H9 (cell line): ENCODE measurements around the gene TBC1D4. TPM values are rescaled to one million over a fixed set of nuclear protein-coding genes. Genes with fewer than 3 reads are reported as not detected.

Experiments
- DNase-seq: peaks from one replicate; pipeline ENCODE4 v3.0.0-alpha.2; 2017
- H2AFZ ChIP-seq: one replicate; pipeline ENCODE4 v1.6.1; 2013; ENCODE audit warnings: mild to moderate bottlenecking, low read length, control low read depth, moderate library complexity
- H2AK5ac ChIP-seq: 2 replicates; pipeline ENCODE4 v1.6.1; 2013; ENCODE audit warnings: low read length, control low read depth, mixed read lengths; ENCODE audit not compliant: insufficient read length
- H2BK120ac ChIP-seq: one replicate; pipeline ENCODE4 v1.6.1; 2013; ENCODE audit warnings: low read depth, mild to moderate bottlenecking, low read length, control low read depth, inconsistent platforms; ENCODE audit not compliant: poor library complexity, severe bottlenecking
- H2BK12ac ChIP-seq: 2 replicates; pipeline ENCODE4 v1.6.1; 2013; ENCODE audit warnings: low read length, control low read depth, mixed read lengths, low read depth; ENCODE audit not compliant: insufficient read length
- H2BK15ac ChIP-seq: 2 replicates; pipeline ENCODE4 v1.6.1; 2013; ENCODE audit warnings: low read depth, low read length, control low read depth
- H2BK20ac ChIP-seq: one replicate; pipeline ENCODE4 v1.6.1; 2013; ENCODE audit warnings: low read depth, mild to moderate bottlenecking, low read length, control low read depth, inconsistent platforms; ENCODE audit not compliant: poor library complexity, severe bottlenecking
- H2BK5ac ChIP-seq: 2 replicates; pipeline ENCODE4 v1.6.1; 2013; ENCODE audit warnings: low read length, control low read depth, mixed read lengths; ENCODE audit not compliant: insufficient read length
- H3K14ac ChIP-seq: 2 replicates; pipeline ENCODE4 v1.6.1; 2013; ENCODE audit warnings: low read length, control low read depth; ENCODE audit not compliant: insufficient read depth
- H3K18ac ChIP-seq: 2 replicates; pipeline ENCODE4 v1.6.1; 2013; ENCODE audit warnings: low read depth, mild to moderate bottlenecking, mixed read lengths, low read length, control low read depth; ENCODE audit not compliant: insufficient read length
- H3K23ac ChIP-seq: 2 replicates; pipeline ENCODE4 v1.6.1; 2013; ENCODE audit warnings: low read length, control low read depth, mixed read lengths, low read depth; ENCODE audit not compliant: insufficient read length
- H3K23me2 ChIP-seq: 2 replicates; pipeline ENCODE4 v1.6.1; 2013; ENCODE audit warnings: low read depth, mild to moderate bottlenecking, mixed read lengths, low read length, control low read depth; ENCODE audit not compliant: insufficient read length, poor library complexity, severe bottlenecking
- H3K27ac ChIP-seq: 2 replicates; pipeline ENCODE4 v1.5.1; 2013; ENCODE audit warnings: low read length, control low read depth, mixed read lengths, low read depth; ENCODE audit not compliant: insufficient read length
- H3K27me3 ChIP-seq: 2 replicates; pipeline ENCODE4 v1.6.1; 2013; ENCODE audit warnings: low read length, control low read depth, inconsistent platforms; ENCODE audit not compliant: insufficient read depth
- H3K4ac ChIP-seq: 2 replicates; pipeline ENCODE4 v1.6.1; 2013; ENCODE audit warnings: low read depth, mild to moderate bottlenecking, control low read depth, inconsistent platforms, low read length, moderate library complexity
- H3K4me1 ChIP-seq: 2 replicates; pipeline ENCODE4 v1.6.1; 2013; ENCODE audit warnings: low read length, control low read depth, inconsistent platforms; ENCODE audit not compliant: insufficient read depth
- H3K4me2 ChIP-seq: 2 replicates; pipeline ENCODE4 v1.6.1; 2013; ENCODE audit warnings: low read length, control low read depth, mixed read lengths; ENCODE audit not compliant: insufficient read length, insufficient read depth
- H3K56ac ChIP-seq: 2 replicates; pipeline ENCODE4 v1.6.1; 2013; ENCODE audit warnings: low read depth, mild to moderate bottlenecking, mixed read lengths, low read length, control low read depth; ENCODE audit not compliant: insufficient read length
- H3K79me1 ChIP-seq: 2 replicates; pipeline ENCODE4 v1.6.1; 2013; ENCODE audit warnings: low read depth, mild to moderate bottlenecking, moderate library complexity, low read length, control low read depth, inconsistent platforms; ENCODE audit not compliant: insufficient read depth, poor library complexity, severe bottlenecking
- H3K79me2 ChIP-seq: 2 replicates; pipeline ENCODE4 v1.6.1; 2013; ENCODE audit warnings: low read length, control low read depth, inconsistent platforms; ENCODE audit not compliant: insufficient read depth
- H3K9ac ChIP-seq: 2 replicates; pipeline ENCODE4 v1.6.1; 2013; ENCODE audit warnings: low read length, control low read depth, mixed read lengths; ENCODE audit not compliant: insufficient read length; ENCODE audit errors: extremely low read depth
- H3K9me3 ChIP-seq: one replicate; pipeline ENCODE4 v1.6.1; 2013; ENCODE audit warnings: low read depth, low read length, inconsistent platforms; ENCODE audit not compliant: control insufficient read depth
- H3T11ph ChIP-seq: one replicate; pipeline ENCODE4 v1.6.1; 2013; ENCODE audit warnings: mild to moderate bottlenecking, low read length, control low read depth, inconsistent platforms
- H4K20me1 ChIP-seq: one replicate; pipeline ENCODE4 v1.6.1; 2013; ENCODE audit not compliant: control insufficient read depth, insufficient read length, insufficient read depth
- H4K5ac ChIP-seq: 2 replicates; pipeline ENCODE4 v1.6.1; 2013; ENCODE audit warnings: low read depth, mild to moderate bottlenecking, mixed read lengths, low read length, control low read depth; ENCODE audit not compliant: insufficient read length
- H4K8ac ChIP-seq: replicated peaks from 2 replicates; pipeline ENCODE4 v1.6.1; 2013; ENCODE audit warnings: low read length, control low read depth, mixed read lengths, low read depth; ENCODE audit not compliant: insufficient read length
- H4K91ac ChIP-seq: 2 replicates; pipeline ENCODE4 v1.6.1; 2013; ENCODE audit warnings: low read depth, mild to moderate bottlenecking, moderate library complexity, mixed read lengths, low read length, control low read depth; ENCODE audit not compliant: insufficient read length
- H3K27ac Mint-ChIP-seq, 3 experiments: 2 replicates in 2 of 3; 3 replicates in 1 of 3; pipeline ENCODE4 v1.8.0; 2020 to 2021; ENCODE audit warnings: mixed read lengths in 3 of 3, mild to moderate bottlenecking in 1 of 3, moderate library complexity in 1 of 3
- H3K27me3 Mint-ChIP-seq: 2 replicates; pipeline ENCODE4 v1.8.0; 2021; ENCODE audit warnings: low read depth, mild to moderate bottlenecking, moderate library complexity, mixed read lengths
- H3K36me3 Mint-ChIP-seq, 3 experiments: 2 replicates in 2 of 3; 3 replicates in 1 of 3; pipeline ENCODE4 v1.8.0; 2020 to 2021; ENCODE audit warnings: low read depth in 3 of 3, mixed read lengths in 3 of 3; ENCODE audit not compliant: insufficient read depth in 1 of 3
- H3K4me1 Mint-ChIP-seq, 2 experiments: 2 replicates each; pipeline ENCODE4 v1.8.0; 2020; ENCODE audit warnings: mixed read lengths in 2 of 2
- H3K4me3 Mint-ChIP-seq, 2 experiments: 2 replicates in 1 of 2; 3 replicates in 1 of 2; pipeline ENCODE4 v1.8.0; 2020 to 2021; ENCODE audit warnings: mild to moderate bottlenecking in 2 of 2, mixed read lengths in 2 of 2, moderate library complexity in 1 of 2
- H3K9me3 Mint-ChIP-seq, 2 experiments: 2 replicates in 1 of 2; 3 replicates in 1 of 2; pipeline ENCODE4 v1.8.0; 2020; ENCODE audit warnings: mild to moderate bottlenecking in 2 of 2, mixed read lengths in 2 of 2, moderate library complexity in 1 of 2
- WGBS: extraction: QIAGEN DNeasy Blood & Tissue Kit; methylation state at CpG from one replicate; pipeline ENCODE4 v1.1.7; 2013; ENCODE audit warnings: missing lambda C conversion rate, low lambda C conversion rate, mixed read lengths; ENCODE audit not compliant: insufficient read length; ENCODE audit errors: extremely low coverage; 5-methylcytosine and 5-hydroxymethylcytosine counted together
- total RNA-seq: library from RNA; stranded (reverse); gene quantifications from 2 replicates; pipeline ENCODE4 v1.2.1, GENCODE V29; 2021
- TF ChIP-seq, protein P1 (sequence below): fragments of 200-600 bp; sonication (generic); conservative IDR thresholded peaks from 3 replicates; pipeline ENCODE4 v1.8.0; 2021; ENCODE audit warnings: antibody characterized with exemption, mild to moderate bottlenecking

TBC1D4 gene
- total RNA-seq, 1 experiment from 2014 or later = 10.5 TPM

DNA sequence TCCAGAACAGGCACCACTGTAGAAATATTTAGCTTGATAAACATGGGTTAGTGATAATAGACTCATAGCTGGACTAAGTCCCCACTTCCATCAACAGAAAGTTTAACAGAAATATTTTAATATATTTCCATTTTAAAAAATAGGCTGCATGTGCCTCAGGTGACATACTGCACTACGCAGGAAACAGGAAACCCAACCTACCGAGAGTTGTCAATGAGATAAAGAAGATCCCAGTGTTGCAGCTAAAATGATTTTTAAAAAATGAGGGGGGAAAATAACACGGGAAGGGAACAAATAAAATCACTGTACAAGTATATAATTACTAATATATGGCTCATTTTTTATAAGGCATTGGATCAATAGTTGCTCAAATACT lies 154.8 kb downstream of the TBC1D4 start:
- H3K23ac ChIP-seq = no peak overlapping the region
- H4K5ac ChIP-seq = no peak overlapping the region
- H3K27me3 ChIP-seq = no peaks in the 10 kb centered on the region
- peaks cover 2% of the 10 kb centered on the region; the same call in 1 of the 2 replicates for H3K4me1 ChIP-seq
- Mint-ChIP-seq H3K27ac (no peak overlapping the region), H3K4me3 (no peak overlapping the region), H3K4me1 (peaks cover 17 to 21% of the 10 kb centered on the region in 2 experiments), H3K27me3 (no peaks in the 10 kb centered on the region), H3K9me3 (no peaks in the 10 kb centered on the region), H3K36me3 (peaks cover 0 to 4% (median 0%) of the 10 kb centered on the region in 3 experiments; a peak in 4 of 7 replicates)
- DNase-seq = no peak
- no peak overlapping the region for H2BK12ac ChIP-seq
- no CpG with 5 or more reads among the region's 3 CpGs for WGBS
- H4K8ac ChIP-seq = no peak overlapping the region
- no peak overlapping the region for H2BK120ac ChIP-seq
- no peak overlapping the region for H2BK15ac ChIP-seq
- H3K79me1 ChIP-seq = no peaks in the 10 kb centered on the region
- H3K56ac ChIP-seq = no peak overlapping the region
- H3K18ac ChIP-seq = no peak overlapping the region
- no peak overlapping the region for H3K27ac ChIP-seq
- H3K4ac ChIP-seq = no peak overlapping the region
- H3K9me3 ChIP-seq = no peaks in the 10 kb centered on the region
- no peak overlapping the region for H3K14ac ChIP-seq
- no peak overlapping the region for H4K91ac ChIP-seq
- H3T11ph ChIP-seq = no peak overlapping the region
- no peak overlapping the region for H3K4me2 ChIP-seq
- H4K20me1 ChIP-seq = no peaks in the 10 kb centered on the region
- TF ChIP-seq, protein P1, sequence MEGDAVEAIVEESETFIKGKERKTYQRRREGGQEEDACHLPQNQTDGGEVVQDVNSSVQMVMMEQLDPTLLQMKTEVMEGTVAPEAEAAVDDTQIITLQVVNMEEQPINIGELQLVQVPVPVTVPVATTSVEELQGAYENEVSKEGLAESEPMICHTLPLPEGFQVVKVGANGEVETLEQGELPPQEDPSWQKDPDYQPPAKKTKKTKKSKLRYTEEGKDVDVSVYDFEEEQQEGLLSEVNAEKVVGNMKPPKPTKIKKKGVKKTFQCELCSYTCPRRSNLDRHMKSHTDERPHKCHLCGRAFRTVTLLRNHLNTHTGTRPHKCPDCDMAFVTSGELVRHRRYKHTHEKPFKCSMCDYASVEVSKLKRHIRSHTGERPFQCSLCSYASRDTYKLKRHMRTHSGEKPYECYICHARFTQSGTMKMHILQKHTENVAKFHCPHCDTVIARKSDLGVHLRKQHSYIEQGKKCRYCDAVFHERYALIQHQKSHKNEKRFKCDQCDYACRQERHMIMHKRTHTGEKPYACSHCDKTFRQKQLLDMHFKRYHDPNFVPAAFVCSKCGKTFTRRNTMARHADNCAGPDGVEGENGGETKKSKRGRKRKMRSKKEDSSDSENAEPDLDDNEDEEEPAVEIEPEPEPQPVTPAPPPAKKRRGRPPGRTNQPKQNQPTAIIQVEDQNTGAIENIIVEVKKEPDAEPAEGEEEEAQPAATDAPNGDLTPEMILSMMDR = no peak
- H2BK20ac ChIP-seq = no peak overlapping the region
- H3K79me2 ChIP-seq = no peaks in the 10 kb centered on the region
- H2AFZ ChIP-seq = no peak overlapping the region
- H3K9ac ChIP-seq = no peak overlapping the region
- no peak overlapping the region for H2AK5ac ChIP-seq
- no peaks in the 10 kb centered on the region for H3K23me2 ChIP-seq
- H2BK5ac ChIP-seq = no peak overlapping the region
